ENCODE measurements around the gene BAMBI. TPM values are rescaled to one million over a fixed set of nuclear protein-coding genes. Genes with fewer than 3 reads are reported as not detected.

BAMBI gene
- total and polyA plus RNA-seq, 8 donors = 2.3 to 7.9 (median 3.8) TPM

GRCh38 chr10:28710202-28710886, 33.0 kb downstream of the BAMBI start:
- DNase-seq (no peak), FAIRE-seq (no peak), ATAC-seq (peak in 3 of 4 donors; percentile 35 to 71 (median 65))
- intact Hi-C loops (cut with DNase I) = no loop called here
- Histone ChIP-seq H3K27me3 (no peaks in the 10 kb centered on the region), H3K36me3 (no peaks in the 10 kb centered on the region), H3K9me3 (no peaks in the 10 kb centered on the region), H3K4me3 (no peak overlapping the region), H3K4me1 (no peaks in the 10 kb centered on the region), H3K27ac (peak overlapping the region in 3 of 4 donors; percentile 16 to 62 (median 20))
- 40 to 47% methylated on average over 6 of the region's 6 CpGs for WGBS, 2 donors
- TF ChIP-seq CTCF (IDR thresholded peaks at IDR 0.05) = no peak

- no peak for TF ChIP-seq CTCF (IDR thresholded peaks at IDR 0.05)
- no peak overlapping the region for H3K4me3 ChIP-seq
- no peaks in the 10 kb centered on the region for H3K27me3 ChIP-seq
- no peaks in the 10 kb centered on the region for H3K4me1 ChIP-seq
- WGBS, 2 donors = 96 to 100% methylated on average over 1 of the region's 1 CpG
- no peak for DNase-seq
- no peaks in the 10 kb centered on the region for H3K36me3 ChIP-seq
- no peaks in the 10 kb centered on the region for H3K9me3 ChIP-seq
- ATAC-seq = no peak
- no peak for FAIRE-seq
- peak overlapping the region in 1 of 4 donors; percentile 62 for H3K27ac ChIP-seq
- intact Hi-C loops (cut with DNase I) = no loop called here
Measured at GRCh38 chr10:28711041-28711440, 33.7 kb downstream of the BAMBI start.

GRCh38 chr10:28711776-28712175, 34.5 kb downstream of the BAMBI start:
- no peak for ATAC-seq
- no peak for FAIRE-seq
- no peak for DNase-seq
- no peaks in the 10 kb centered on the region for H3K9me3 ChIP-seq
- H3K27ac ChIP-seq = no peak overlapping the region
- no peaks in the 10 kb centered on the region for H3K27me3 ChIP-seq
- H3K36me3 ChIP-seq = no peaks in the 10 kb centered on the region
- no peak overlapping the region for H3K4me3 ChIP-seq
- 91 to 92% methylated on average over 3 of the region's 3 CpGs for WGBS, 2 donors
- intact Hi-C loops (cut with DNase I) = no loop called here
- no peaks in the 10 kb centered on the region for H3K4me1 ChIP-seq
- TF ChIP-seq CTCF (IDR thresholded peaks at IDR 0.05) = no peak

- H3K36me3 ChIP-seq = no peaks in the 10 kb centered on the region
- H3K27me3 ChIP-seq = no peaks in the 10 kb centered on the region
- WGBS, 2 donors = 74 to 87% methylated on average over 10 of the region's 10 CpGs
- TF ChIP-seq CTCF (IDR thresholded peaks at IDR 0.05) = no peak
- no peak for FAIRE-seq
- H3K9me3 ChIP-seq = no peaks in the 10 kb centered on the region
- ATAC-seq = no peak
- no peak overlapping the region for H3K27ac ChIP-seq
- intact Hi-C loops (cut with DNase I) = no loop called here
- no peak overlapping the region for H3K4me3 ChIP-seq
- no peaks in the 10 kb centered on the region for H3K4me1 ChIP-seq
- no peak for DNase-seq
Measured at GRCh38 chr10:28713626-28714352, 36.5 kb downstream of the BAMBI start.

All from pancreas (tissue), 10 donors.